ENCODE data around the gene KCNJ10.
A peak's percentile ranks its signal among the peaks of the same experiment; 100 is the strongest.

Gene KCNJ10

GRCh38 chr1:160070243-160071163, 543 bp upstream of the KCNJ10 start:
- H2AFZ ChIP-seq (ENCODE audit: low read length): no peak overlapping the region; the same call in 1 of the 2 replicates

DNA sequence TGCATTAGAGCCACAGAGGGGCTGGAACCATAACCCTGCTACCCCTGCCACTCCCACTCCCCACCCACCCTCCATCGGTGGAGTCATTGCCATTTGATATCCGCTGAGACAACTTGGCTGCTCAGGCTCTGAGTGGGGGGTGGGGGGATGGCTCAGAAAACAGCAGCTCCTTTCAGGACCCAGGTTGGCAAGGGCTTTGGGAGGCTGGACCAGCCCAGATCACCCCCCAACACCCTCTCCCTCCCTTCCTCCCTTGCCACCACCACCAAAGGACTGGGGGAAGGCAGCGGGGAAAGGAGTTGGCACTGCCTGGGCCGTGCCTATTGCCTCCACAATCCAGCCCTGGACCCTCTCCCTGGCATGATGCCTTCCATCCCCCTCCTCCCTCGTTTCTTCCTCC, 1.7 kb downstream of the KCNJ10 start:
- no peaks in the 10 kb centered on the region for H3K36me3 ChIP-seq (ENCODE audit: insufficient read depth, low read length)
- H3K9ac ChIP-seq (ENCODE audit: low read length): no peak overlapping the region
- H3K9me2 ChIP-seq (ENCODE audit: low read depth, low read length): no peaks in the 10 kb centered on the region
- H3K4me2 ChIP-seq (ENCODE audit: low read length): no peak overlapping the region
- H3K4me3 ChIP-seq (ENCODE audit: low read depth, low read length, poor library complexity, severe bottlenecking): no peak overlapping the region
- H2AFZ ChIP-seq (ENCODE audit: low read length): no peak overlapping the region
- no peaks in the 10 kb centered on the region for H3F3A ChIP-seq (ENCODE audit: insufficient read depth, low read length)
- no peaks in the 10 kb centered on the region for H3K79me2 ChIP-seq (ENCODE audit: insufficient read depth, low read length)
- H4K20me1 ChIP-seq (ENCODE audit: insufficient read depth, low read length): no peaks in the 10 kb centered on the region
- no peak overlapping the region for H3K27ac ChIP-seq (ENCODE audit: low read depth, low read length, poor library complexity, severe bottlenecking)
- TF ChIP-seq EZH2 (IDR thresholded peaks at IDR 0.05; ENCODE audit: borderline replicate concordance, low read length): no peak
- H3K27me3 ChIP-seq (ENCODE audit: insufficient read depth, low read length): no peaks in the 10 kb centered on the region; the same call in 1 of the 2 replicates
- no peaks in the 10 kb centered on the region for H3K9me3 ChIP-seq (ENCODE audit: low read length)
- peaks cover 12% of the 10 kb centered on the region for H3K4me1 ChIP-seq (ENCODE audit: insufficient read depth, low read length, severe bottlenecking)

More at GRCh38 chr1:160070243-160071163, 543 bp upstream of the KCNJ10 start:
- Histone ChIP-seq H3F3A (ENCODE audit: insufficient read depth, low read length) (no peaks in the 10 kb centered on the region), H3K79me2 (ENCODE audit: insufficient read depth, low read length) (no peaks in the 10 kb centered on the region), H3K9ac (ENCODE audit: low read length) (peak overlapping the region; percentile 42; the same call in 1 of the 2 replicates), H3K4me2 (ENCODE audit: low read length) (peak overlapping the region; percentile 94), H3K9me2 (ENCODE audit: low read depth, low read length) (no peaks in the 10 kb centered on the region), H3K4me3 (ENCODE audit: low read depth, low read length, poor library complexity, severe bottlenecking) (peak overlapping the region; percentile 67), H4K20me1 (ENCODE audit: insufficient read depth, low read length) (no peaks in the 10 kb centered on the region), H3K27me3 (ENCODE audit: insufficient read depth, low read length) (no peaks in the 10 kb centered on the region), H3K36me3 (ENCODE audit: insufficient read depth, low read length) (no peaks in the 10 kb centered on the region), H3K27ac (ENCODE audit: low read depth, low read length, poor library complexity, severe bottlenecking) (no peak overlapping the region), H3K9me3 (ENCODE audit: low read length) (no peaks in the 10 kb centered on the region), H3K4me1 (ENCODE audit: insufficient read depth, low read length, severe bottlenecking) (peaks cover 12% of the 10 kb centered on the region)
- TF ChIP-seq CTCF (IDR thresholded peaks at IDR 0.05; ENCODE audit: low read length) (no peak), EZH2 (IDR thresholded peaks at IDR 0.05; ENCODE audit: borderline replicate concordance, low read length) (no peak)

DNA sequence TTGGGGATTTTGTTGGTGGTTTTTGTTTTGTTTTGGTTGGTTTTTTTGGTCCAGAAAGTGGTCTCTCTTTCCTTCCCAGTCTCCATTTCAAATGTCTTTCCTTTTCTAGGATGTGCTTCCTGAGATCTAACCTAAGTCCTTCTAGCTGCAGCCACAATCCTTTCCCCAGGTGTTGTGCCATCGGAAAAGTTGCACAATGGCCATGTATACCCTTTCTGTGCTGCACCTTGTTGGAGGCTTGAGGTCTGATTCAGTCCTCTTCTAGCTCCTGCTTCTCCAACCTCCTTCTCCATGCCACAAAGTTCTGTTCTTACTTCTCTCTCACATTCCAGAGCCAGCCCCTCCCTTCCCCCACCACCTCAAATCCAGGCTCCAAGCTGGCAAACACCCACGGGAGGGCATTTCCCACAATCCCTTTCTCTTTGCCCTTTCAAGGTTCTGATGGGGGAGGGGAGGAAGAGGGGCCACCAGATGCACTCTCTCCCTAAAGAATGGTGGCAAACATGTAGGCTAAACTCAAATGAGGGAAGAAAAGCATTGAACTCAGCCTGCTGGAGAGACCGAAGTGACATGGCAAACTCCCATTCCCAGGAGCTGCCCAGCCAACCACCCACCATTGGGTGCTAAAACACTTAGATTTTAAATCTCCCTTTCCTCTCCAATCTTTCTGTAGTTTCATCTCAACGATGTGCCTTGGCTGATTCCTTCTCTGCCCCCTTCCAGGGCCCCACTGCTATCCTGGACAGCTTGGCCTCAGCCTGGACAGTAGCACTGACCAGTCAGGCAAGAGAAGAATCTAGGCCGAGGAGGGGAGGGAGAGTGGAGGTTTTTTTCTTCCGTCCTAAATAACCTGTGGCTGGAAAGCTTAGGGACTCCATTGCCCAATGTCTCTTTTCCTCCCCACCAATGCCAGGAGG, 2.9 kb downstream of the KCNJ10 start:
- Histone ChIP-seq H2AFZ (ENCODE audit: low read length) (no peak overlapping the region), H3K36me3 (ENCODE audit: insufficient read depth, low read length) (no peaks in the 10 kb centered on the region), H3K27ac (ENCODE audit: low read depth, low read length, poor library complexity, severe bottlenecking) (no peak overlapping the region), H4K20me1 (ENCODE audit: insufficient read depth, low read length) (no peaks in the 10 kb centered on the region), H3F3A (ENCODE audit: insufficient read depth, low read length) (no peaks in the 10 kb centered on the region), H3K4me3 (ENCODE audit: low read depth, low read length, poor library complexity, severe bottlenecking) (no peak overlapping the region), H3K9me3 (ENCODE audit: low read length) (no peaks in the 10 kb centered on the region), H3K4me1 (ENCODE audit: insufficient read depth, low read length, severe bottlenecking) (peaks cover 12% of the 10 kb centered on the region), H3K27me3 (ENCODE audit: insufficient read depth, low read length) (no peaks in the 10 kb centered on the region; the same call in none of the 2 replicates), H3K9ac (ENCODE audit: low read length) (no peak overlapping the region), H3K9me2 (ENCODE audit: low read depth, low read length) (no peaks in the 10 kb centered on the region), H3K79me2 (ENCODE audit: insufficient read depth, low read length) (no peaks in the 10 kb centered on the region), H3K4me2 (ENCODE audit: low read length) (no peak overlapping the region)
- TF ChIP-seq EZH2 (IDR thresholded peaks at IDR 0.05; ENCODE audit: borderline replicate concordance, low read length) (no peak), CTCF (IDR thresholded peaks at IDR 0.05; ENCODE audit: low read length) (no peak)
